ENCODE results near the gene ISG20.
"Not testable (repeated sequence)": the region's sequence is repeated elsewhere in the genome, so short reads cannot be mapped to it uniquely, and the experiment has no call there.

ISG20 gene

DNA sequence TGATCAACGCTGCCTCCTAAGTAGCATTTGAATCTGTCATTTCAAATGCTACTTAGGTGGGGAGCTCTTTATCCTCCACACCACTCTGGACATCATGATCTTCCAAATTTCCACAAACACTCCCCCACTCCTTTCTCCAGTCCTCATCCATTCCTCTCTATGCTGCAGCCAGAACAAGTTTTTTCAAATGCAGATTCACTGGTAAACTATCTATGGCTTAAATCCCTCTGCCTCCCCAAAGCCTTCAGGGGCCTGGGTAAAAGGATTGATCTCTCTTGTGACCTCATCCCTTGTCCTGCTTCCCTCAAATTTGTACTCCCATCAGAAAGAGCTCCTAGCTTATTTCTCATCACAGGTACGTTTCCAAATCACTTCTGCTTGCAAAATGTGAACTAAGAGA lies 19.0 kb upstream of the ISG20 start:
- no peak for DNase-seq

GRCh38 chr15:88620995-88621772 lies 17.6 kb upstream of the ISG20 start, which contains the start of gene AEN:
Gene AEN (plus strand): TSS chr15:88621340. CDS start chr15:88626210, 4,870 bp downstream.
- peak; percentile 96 for DNase-seq

- DNase-seq = peak; percentile 64 to 79
Observed at GRCh38 chr15:88621789-88622604, 16.8 kb upstream of the ISG20 start.

DNA sequence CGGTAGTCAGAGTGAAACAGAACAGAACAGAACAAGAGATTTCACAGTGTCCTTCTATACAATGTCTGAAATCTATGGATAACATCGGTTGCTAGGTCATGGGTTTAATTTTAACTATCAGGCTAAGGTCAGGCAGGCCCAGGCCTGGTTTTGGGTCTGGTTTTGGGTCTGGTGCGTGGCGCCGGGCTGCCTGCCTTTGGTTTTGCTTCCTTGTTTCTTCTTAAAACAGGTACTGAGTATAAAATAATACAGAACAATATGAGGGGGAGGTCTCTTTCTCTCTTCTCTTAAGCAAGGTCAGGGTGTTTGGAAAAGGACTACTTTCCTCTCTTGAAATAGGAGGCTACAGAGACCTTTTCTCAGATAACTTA lies 16.2 kb upstream of the ISG20 start:
- no peak for DNase-seq

GRCh38 chr15:88623061-88623460 lies 15.8 kb upstream of the ISG20 start:
- peak in 1 of 2 donors; percentile 60 for DNase-seq

DNA sequence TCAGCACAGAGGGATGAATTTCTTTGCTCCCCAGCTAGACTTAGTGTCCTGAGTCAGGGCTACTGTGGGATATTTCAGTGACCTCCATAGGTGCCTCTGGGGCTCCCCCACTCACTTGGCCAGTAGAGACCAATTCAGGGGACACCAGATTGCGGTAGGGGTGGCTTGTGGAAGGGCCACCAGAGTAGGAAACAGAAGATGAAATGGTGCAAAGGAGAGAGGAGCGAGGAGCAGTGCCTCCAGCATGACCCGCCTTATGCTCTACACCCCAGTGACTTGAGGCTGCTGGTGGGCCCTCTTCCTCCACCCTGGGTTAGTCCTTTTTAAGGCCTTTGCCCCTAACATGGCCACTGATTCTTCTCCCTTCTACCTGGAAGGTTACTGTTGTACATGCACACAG lies 15.2 kb upstream of the ISG20 start:
- DNase-seq = no peak

- peak; percentile 54 to 81 for DNase-seq
Observed at GRCh38 chr15:88624156-88624970, 14.5 kb upstream of the ISG20 start.

GRCh38 chr15:88624971-88625490 lies 13.8 kb upstream of the ISG20 start:
- no peak for DNase-seq

DNA sequence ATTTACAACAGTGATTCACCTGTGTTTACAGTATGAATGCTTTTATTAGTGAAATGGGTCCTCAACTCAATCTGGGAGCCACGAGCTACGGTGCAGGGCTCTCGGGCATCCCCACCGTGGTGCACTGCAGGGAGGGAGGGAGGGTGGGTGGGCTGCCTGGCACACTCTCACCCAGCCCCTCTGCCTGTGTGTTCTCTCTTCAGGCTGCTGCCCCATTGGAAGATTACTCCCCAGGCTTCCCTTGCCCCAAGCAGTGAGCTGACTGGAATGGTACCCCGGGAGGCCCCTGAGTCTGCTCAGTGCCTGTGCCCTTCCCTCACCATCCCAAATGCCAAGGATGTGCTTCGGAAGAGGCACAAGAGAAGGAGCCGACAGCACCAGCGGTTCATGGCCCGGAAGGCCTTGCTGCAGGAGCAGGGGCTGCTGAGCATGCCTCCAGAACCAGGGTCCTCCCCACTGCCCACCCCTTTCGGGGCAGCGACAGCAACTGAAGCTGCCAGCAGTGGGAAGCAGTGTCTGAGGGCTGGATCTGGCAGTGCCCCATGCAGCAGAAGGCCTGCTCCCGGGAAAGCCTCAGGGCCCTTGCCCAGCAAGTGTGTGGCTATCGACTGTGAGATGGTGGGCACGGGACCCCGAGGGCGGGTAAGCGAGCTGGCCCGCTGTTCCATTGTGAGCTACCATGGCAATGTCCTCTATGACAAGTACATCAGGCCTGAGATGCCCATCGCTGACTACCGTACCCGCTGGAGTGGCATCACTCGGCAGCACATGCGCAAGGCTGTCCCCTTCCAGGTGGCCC lies 12.7 kb upstream of the ISG20 start:
- no peak for DNase-seq

DNA sequence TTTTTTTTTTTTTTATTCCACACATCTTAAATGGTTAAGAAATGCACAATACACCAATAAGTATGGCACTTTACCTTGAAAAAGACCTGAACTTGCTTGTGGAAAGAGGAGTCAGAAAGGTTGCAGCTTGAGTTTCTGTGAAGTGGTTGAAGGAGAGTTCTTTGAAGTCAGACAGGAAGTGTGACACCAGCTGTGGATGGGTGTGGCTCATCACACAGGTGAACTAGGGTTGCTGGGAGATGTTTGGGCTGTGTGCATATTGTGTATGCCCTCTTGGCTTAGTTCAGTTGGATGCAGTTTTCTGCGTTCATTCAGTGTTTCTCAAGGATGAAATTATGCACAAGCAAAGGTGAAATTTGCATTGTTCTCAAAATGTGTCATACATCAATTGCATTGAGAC lies 11.4 kb upstream of the ISG20 start:
- peak; percentile 88 to 92 for DNase-seq

GRCh38 chr15:88628018-88628654 lies 10.7 kb upstream of the ISG20 start:
- DNase-seq = no peak

DNA sequence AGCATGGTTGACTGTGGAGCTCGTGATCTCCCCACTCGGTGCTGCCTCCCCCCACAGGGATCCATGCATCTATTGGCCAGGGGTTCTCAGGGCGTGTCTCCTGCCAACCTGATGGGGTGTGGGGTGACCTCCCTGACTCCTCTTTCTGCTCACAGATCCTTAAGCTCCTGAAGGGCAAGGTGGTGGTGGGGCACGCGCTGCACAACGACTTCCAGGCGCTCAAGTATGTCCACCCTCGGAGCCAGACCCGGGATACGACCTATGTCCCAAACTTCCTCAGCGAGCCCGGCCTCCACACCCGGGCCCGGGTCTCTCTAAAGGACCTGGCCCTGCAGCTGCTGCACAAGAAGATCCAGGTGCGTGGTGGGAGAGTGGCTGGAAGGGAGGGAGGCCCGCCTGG lies 9.7 kb upstream of the ISG20 start:
- no peak for DNase-seq

GRCh38 chr15:88630141-88630721 lies 8.6 kb upstream of the ISG20 start:
- no peak for DNase-seq

GRCh38 chr15:88630798-88631463 lies 7.9 kb upstream of the ISG20 start:
- no peak for DNase-seq

- no peak for DNase-seq
Observed at GRCh38 chr15:88631464-88632028, 7.3 kb upstream of the ISG20 start.

DNA sequence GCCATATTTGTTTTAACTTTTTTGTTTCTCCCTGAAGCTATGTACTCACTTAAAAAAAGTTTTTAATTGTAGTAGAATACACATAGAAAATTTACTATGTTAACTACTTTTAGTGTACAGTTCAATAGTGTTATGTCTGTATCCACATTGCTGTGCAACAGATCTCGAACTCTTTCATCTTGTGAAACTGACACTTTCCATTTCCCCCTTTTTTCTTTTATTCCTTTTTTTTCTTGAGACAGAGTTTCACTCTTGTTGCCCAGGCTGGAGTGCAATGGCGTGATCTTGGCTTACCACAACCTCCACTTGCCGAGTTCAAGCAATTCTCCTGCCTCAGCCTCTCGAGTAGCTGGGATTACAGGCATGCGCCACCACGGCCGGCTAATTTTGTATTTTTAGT lies 6.0 kb upstream of the ISG20 start:
- DNase-seq = not testable (repeated sequence)

DNA sequence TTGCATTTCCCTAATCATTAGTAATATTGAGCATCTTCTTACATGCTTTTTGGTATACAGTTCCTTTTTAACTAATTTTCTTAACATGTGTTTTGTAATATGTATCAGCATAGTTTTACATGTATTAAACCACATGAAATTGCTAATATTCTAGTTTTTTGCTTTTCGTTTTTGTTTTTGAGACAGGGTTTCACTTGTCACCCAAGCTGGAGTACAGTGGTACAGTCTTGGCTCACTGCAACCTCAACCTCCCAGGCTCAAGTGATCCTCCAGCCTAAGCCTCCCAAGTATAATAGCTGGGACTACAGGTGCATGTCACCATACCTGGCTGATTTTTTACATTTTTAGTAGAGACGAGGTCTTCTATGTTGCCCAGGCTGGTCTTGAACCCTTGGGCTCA lies 4.4 kb upstream of the ISG20 start:
- DNase-seq = no peak

- peak; percentile 60 to 77 for DNase-seq
Observed at GRCh38 chr15:88635318-88635717, 3.5 kb upstream of the ISG20 start.

DNA sequence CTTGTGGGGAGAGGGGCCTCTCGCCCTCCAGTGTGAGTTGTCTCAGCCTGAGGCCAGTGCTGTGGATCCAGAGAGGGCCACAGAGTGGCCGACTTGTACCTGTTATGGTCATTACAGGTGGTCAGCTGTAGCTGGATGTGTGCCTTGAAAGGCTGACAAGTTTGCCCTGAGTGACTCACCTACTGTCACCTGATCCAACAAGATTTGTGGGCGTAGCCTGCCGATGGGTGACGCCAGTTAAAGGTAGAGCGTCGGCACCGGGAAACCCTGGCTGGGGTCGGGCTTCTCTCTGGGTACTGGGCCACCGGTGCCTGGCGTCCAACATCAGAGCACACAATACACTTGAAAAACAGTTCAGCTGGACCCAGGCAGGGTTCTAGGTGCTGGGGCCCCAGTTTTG lies 2.8 kb upstream of the ISG20 start:
- DNase-seq = peak; percentile 79 to 85

- DNase-seq = no peak
Observed at GRCh38 chr15:88636654-88637053, 2.2 kb upstream of the ISG20 start.
